Measurements from ENCODE around the gene VASH1. TPM values are rescaled to one million over a fixed set of nuclear protein-coding genes. Genes with fewer than 3 reads are reported as not detected.

Gene VASH1
- total and polyA plus RNA-seq, 2 donors (not counting 3 experiments of a cell fraction or from before 2014, with no cell fraction given), result 39.8 to 168 TPM

DNA sequence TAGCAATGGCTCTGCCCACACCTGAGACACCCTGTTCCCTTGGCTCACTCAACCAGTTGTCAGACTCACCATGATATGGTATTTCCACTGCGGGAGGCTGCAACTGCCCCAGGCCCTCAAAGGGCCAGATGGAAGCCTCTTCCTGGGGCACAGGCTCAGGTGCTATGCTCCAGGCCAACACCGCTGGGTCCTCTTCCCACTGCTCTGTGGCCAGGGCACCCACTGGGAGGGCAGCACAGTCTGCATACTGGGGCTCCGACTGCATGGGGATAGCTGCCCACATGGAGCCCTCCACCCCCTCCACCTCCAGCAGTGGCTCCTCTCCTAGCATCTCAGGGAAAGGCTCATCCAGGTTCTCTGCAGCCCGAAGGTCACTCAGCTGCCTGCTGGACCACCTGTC lies 47.7 kb downstream of the VASH1 start:
- Histone ChIP-seq H3K4me3 (replicated peaks in 1 of 3; ENCODE audit: insufficient read depth in 1 of 3, low read depth in 1 of 3, low read length in 3 of 3) (no peak overlapping the region), H3K27me3 (ENCODE audit: control insufficient read depth in 2 of 2, insufficient read depth in 2 of 2, low read length in 2 of 2) (no peaks in the 10 kb centered on the region), H3K9me1 (replicated peaks; ENCODE audit: control insufficient read depth, extremely low read depth, insufficient read depth, low read length) (no peaks in the 10 kb centered on the region), H2AFZ (ENCODE audit: low read depth, low read length) (no peak overlapping the region), H3K36me3 (ENCODE audit: control insufficient read depth in 2 of 2, extremely low read depth in 1 of 2, insufficient read depth in 2 of 2, low read length in 2 of 2) (peaks cover 0 to 21% of the 10 kb centered on the region in 2 experiments), H3K9ac (replicated peaks; ENCODE audit: extremely low read depth, insufficient read depth, low read length) (no peak overlapping the region), H3K4me1 (ENCODE audit: control insufficient read depth, extremely low read depth, insufficient read depth, low read length) (peaks cover 14% of the 10 kb centered on the region), H3K27ac (ENCODE audit: insufficient read depth, low read depth, low read length) (no peak overlapping the region), H3K79me2 (ENCODE audit: control insufficient read depth, insufficient read depth, low read length) (no peaks in the 10 kb centered on the region), H3K4me2 (ENCODE audit: insufficient read depth, low read length) (no peak overlapping the region), H3K9me3 (replicated peaks; ENCODE audit: control insufficient read depth, insufficient read depth, low read length) (no peaks in the 10 kb centered on the region), H4K20me1 (replicated peaks; ENCODE audit: control insufficient read depth, extremely low read depth, insufficient read depth, low read length) (no peaks in the 10 kb centered on the region)
- no TSS peak for BruUV-seq (replicated peaks)
- intact Hi-C loops (cut with micrococcal nuclease), result no loop called here
- TF ChIP-seq MAX (IDR thresholded peaks at IDR 0.05; ENCODE audit: insufficient read depth, insufficient read length) (no peak), POLR2A (IDR thresholded peaks at IDR 0.05; ENCODE audit: low read depth, low read length) (no peak), POLR2AphosphoS5 (IDR thresholded peaks at IDR 0.05; ENCODE audit: insufficient read depth, low read depth, low read length) (no peak), FOS (IDR thresholded peaks at IDR 0.05; ENCODE audit: borderline replicate concordance, insufficient read depth, low read length) (no peak), EZH2 (IDR thresholded peaks at IDR 0.05; ENCODE audit: borderline replicate concordance, low read depth, low read length, severe bottlenecking) (no peak), MYC (IDR thresholded peaks at IDR 0.05; ENCODE audit: low read depth, low read length) (no peak), JUN (IDR thresholded peaks at IDR 0.05; ENCODE audit: borderline replicate concordance, insufficient read depth, insufficient read length, low read depth) (no peak), GATA2 (IDR thresholded peaks at IDR 0.05; ENCODE audit: insufficient read depth, insufficient read length, low read depth, low read length) (no peak)
- TF ChIP-seq, protein P1, sequence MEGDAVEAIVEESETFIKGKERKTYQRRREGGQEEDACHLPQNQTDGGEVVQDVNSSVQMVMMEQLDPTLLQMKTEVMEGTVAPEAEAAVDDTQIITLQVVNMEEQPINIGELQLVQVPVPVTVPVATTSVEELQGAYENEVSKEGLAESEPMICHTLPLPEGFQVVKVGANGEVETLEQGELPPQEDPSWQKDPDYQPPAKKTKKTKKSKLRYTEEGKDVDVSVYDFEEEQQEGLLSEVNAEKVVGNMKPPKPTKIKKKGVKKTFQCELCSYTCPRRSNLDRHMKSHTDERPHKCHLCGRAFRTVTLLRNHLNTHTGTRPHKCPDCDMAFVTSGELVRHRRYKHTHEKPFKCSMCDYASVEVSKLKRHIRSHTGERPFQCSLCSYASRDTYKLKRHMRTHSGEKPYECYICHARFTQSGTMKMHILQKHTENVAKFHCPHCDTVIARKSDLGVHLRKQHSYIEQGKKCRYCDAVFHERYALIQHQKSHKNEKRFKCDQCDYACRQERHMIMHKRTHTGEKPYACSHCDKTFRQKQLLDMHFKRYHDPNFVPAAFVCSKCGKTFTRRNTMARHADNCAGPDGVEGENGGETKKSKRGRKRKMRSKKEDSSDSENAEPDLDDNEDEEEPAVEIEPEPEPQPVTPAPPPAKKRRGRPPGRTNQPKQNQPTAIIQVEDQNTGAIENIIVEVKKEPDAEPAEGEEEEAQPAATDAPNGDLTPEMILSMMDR (IDR thresholded peaks at IDR 0.05; ENCODE audit: extremely low read depth in 1 of 2, insufficient read depth in 1 of 2, low read depth in 1 of 2, low read length in 2 of 2), result no peak
- ChIA-PET POLR2A (no interaction called here), CTCF (no interaction called here)
- FAIRE-seq, result no peak
- dilution Hi-C loops (cut with MboI; ENCODE audit: extremely low pct_ligation_motif_present, low sequenced_read_pairs), result no loop called here
- no peak for DNase-seq (ENCODE audit: low read depth, low spot score)
